Left cardiac atrium (tissue), 4 donors: ENCODE measurements around the gene LPP. TPM values are rescaled to one million over a fixed set of nuclear protein-coding genes. Genes with fewer than 3 reads are reported as not detected.

Experiments
- ATAC-seq, 2 donors: fragments of 200-7000 bp; cut with Tn5 transposase; one replicate each; pipeline ENCODE4 v1.9.1; 2020; ENCODE audit warnings: mild to moderate bottlenecking in 2 of 2, moderate library complexity in 2 of 2
- DNase-seq: peaks from one replicate; pipeline ENCODE4 v3.0.0-alpha.2; 2020
- intact Hi-C, 2 donors: fragments of 100-400 bp; cut with DNase I; formaldehyde crosslinking; loops; one replicate each; pipeline versions ENCODE4 v1.14.1 to v1.15.1; 2022 to 2023
- total RNA-seq, 2 donors: library from RNA; stranded (reverse); fragmentation: NEBNext Ultra II Directional; extraction: Animal tissue kit (Norgen Biotek cat#: 25700); gene quantifications; one replicate each; pipeline ENCODE4 v1.2.1, GENCODE V29; 2021
- donor health status: DM: no; HTN: yes; CAD: no.
- donor health status: DM: no; HTN: yes; CAD: no; lungs with severe emphysema.
- donor health status: DM: yes; HTN: yes; CAD: no.
- donor health status: Dilated cardiomyopathy.

The LPP gene
- total RNA-seq, 2 donors from 2014 or later, result 152 to 181 TPM

DNA sequence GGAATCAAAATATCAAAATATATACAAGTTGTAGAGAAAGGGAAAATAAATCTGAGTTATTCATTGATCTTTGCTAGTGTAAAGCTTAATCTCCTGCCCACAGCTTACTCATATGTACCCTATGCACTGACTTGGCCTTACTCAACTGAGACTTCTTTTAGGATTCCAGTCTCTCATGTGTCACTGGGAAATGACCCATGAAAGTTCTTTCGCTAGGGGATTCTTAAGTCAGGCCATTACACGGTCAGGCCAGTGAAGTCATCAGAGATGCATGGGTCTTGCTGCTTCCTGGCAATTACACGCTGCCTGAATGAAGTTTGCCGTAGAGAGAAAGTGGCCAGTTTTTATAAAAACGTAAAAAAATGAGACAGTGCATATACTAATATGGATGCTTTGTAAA lies 20.7 kb upstream of the LPP start:
- no peak for DNase-seq
- no peak for ATAC-seq
- intact Hi-C loops, result no loop called here

GRCh38 chr3:188133646-188134045 lies 20.3 kb upstream of the LPP start:
- intact Hi-C loops, result no loop called here
- DNase-seq (no peak), ATAC-seq (no peak)

GRCh38 chr3:188134079-188134478 lies 19.9 kb upstream of the LPP start:
- ATAC-seq (no peak), DNase-seq (no peak)
- intact Hi-C loops, result no loop called here

- no peak for ATAC-seq
- DNase-seq, result no peak
- intact Hi-C loops, result no loop called here
Observed at GRCh38 chr3:188134856-188135255, 19.1 kb upstream of the LPP start.

DNA sequence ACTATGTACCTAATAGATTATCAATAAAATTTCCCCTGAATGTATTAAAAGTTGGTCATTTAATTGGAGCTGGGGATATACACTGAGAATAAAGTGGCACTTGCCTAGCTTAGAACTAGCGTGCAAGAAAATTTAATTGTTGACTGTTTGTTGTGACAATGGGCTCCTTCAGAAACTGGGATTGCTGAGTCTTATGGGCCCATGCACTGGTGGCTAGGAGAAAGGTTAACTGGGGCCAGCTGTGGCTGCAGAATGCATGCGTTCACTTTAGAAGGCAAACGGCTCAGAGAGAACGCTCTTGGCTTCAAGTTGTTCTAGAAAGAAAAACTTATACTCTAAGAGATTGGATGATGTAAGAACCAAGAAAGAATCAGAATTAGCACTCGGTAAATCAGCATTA lies 18.7 kb upstream of the LPP start:
- no peak for ATAC-seq
- no peak for DNase-seq
- intact Hi-C loops, result no loop called here

GRCh38 chr3:188137051-188137450 lies 16.9 kb upstream of the LPP start:
- no peak for ATAC-seq
- no peak for DNase-seq
- intact Hi-C loops, result no loop called here

DNA sequence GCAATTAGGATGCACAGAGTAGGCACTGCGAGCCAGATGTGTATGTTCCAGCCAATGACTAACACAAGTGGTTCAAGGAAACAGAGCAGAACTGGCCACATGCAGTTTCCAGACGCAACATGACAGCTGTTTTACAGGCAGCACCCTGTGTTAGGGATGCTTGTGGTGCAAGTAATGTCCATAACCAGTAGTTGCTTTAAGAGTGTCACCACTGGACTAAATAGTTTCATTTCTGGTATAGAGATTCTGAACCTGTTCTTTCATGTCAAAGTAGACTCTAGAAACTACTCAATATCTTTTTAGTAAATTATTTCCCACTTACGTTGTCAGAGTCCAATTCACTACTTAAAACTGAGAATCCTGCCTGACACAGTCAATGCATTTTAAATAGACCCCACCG lies 14.5 kb upstream of the LPP start:
- ATAC-seq (no peak), DNase-seq (no peak)
- intact Hi-C loops, result no loop called here

DNA sequence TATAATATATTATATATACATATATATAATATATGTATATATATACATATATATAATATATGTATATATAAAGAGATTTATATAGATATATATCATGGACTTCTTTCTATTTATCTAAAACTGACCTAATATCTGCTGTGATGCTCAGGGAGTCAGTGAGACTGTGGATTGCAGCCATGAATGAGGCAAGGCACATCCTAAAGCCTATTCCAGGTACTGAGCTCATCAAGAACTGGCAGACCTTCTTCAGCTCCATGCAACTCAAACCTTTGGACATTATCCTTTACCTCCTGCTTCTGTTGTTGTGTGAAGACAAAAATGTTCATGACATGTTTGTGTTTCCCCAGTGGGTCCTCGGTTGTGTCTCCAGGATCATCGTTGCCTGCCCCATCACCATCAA lies 7.7 kb upstream of the LPP start:
- intact Hi-C loops, result no loop called here
- DNase-seq (no peak), ATAC-seq (no peak)

GRCh38 chr3:188147782-188148181 lies 6.2 kb upstream of the LPP start:
- intact Hi-C loops, result no loop called here
- ATAC-seq, result no peak
- DNase-seq, result no peak

DNA sequence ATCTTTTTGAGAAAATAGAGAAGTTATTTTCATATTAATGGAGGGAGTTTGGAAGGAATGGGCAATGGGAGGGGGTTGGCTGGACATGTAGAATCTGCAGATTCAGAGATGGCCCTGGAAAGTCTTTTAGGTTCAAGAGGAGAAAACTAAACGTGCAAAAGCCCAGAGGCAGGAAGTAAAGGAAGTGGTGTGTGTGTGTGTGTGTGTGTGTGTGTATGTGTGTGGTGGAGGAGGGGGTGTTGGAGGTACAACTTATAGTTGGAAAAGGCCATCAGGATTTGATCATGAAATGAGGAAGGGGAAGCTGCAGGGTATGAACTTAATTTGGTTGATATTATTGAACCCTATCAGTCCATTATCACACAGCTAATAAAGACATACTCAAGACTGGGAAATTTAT lies 5.6 kb upstream of the LPP start:
- intact Hi-C loops, result no loop called here
- ATAC-seq, result no peak
- DNase-seq, result no peak

DNA sequence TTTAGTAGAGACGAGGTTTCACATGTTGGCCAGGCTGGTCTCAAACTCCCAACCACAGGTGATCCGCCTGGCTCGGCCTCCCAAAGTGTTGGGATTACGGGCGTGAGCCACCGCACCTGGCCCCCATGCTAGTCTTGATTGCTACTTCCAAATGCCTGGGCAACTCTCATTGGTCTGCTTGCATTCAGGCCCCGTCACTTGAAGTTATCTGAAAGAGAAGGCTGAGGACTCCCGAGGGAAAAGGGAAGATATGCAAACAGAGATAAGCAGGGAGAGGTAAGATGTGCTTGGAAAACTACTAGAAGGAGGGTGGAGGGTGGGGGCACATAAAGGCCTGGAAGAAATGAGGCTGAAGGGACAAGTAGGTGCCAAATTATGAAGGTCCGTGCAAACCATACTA lies 4.4 kb upstream of the LPP start:
- ATAC-seq (no peak), DNase-seq (no peak)

GRCh38 chr3:188150982-188151381 lies 3.0 kb upstream of the LPP start:
- intact Hi-C loops, result loop anchor here (10.0 kb wide), 4 partner anchors 114 to 804 kb away; partner anchors contain the start of gene BCL6 (in 1 of the 2)
- DNase-seq (no peak), ATAC-seq (no peak)

More for the DNA sequence above, 4.4 kb upstream of the LPP start:
- intact Hi-C loops, result no loop called here

- no peak for ATAC-seq
- intact Hi-C loops, result loop anchor here (10.0 kb wide), 4 partner anchors 113 to 803 kb away; partner anchors contain the start of gene BCL6 (in 1 of the 2)
- no peak for DNase-seq
Observed at GRCh38 chr3:188151438-188151837, 2.5 kb upstream of the LPP start.

DNA sequence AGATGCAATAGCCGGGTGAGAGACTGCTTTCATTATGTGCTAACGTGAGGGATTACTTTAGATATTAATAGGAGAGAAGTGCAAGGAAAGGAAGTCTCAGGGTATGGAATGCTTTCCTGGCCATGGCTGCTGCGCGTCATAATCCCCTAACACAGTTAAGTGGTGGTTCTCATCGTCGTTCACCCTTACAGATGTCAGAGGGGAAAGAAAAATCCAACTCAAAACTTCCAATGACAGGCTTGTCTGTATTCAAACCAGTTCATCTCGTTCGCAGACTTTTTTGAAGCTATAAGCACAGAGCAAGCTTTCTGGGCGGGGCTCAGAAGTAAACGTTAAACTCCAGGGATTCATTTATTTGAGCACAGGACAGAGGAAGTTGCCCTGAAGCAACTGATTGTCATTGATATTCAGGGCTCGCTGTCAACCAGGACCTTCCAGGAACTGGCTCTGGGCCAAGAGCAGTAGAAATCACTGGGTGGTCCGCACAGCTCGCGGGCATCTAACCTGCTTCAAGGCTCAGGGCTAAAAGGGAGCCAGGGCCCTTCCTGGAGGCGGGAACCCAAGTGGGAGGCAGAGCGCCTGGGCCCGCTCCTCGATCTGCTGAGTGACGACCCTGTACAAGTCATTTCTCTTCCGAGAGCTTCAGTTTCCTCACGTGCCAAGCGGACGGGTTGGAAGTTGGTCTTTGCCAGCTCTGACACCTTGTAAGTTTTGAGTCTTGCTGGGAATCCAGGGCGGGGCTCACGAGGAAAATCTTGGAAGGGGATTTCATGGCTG lies 1.1 kb upstream of the LPP start:
- intact Hi-C loops, result loop anchor here (2.0 to 10.0 kb wide), 5 partner anchors 26 to 802 kb away; partner anchors contain the start of gene BCL6 (in 1 of the 2)
- ATAC-seq (peak; percentile 6 to 31), DNase-seq (peak; percentile 66)

DNA sequence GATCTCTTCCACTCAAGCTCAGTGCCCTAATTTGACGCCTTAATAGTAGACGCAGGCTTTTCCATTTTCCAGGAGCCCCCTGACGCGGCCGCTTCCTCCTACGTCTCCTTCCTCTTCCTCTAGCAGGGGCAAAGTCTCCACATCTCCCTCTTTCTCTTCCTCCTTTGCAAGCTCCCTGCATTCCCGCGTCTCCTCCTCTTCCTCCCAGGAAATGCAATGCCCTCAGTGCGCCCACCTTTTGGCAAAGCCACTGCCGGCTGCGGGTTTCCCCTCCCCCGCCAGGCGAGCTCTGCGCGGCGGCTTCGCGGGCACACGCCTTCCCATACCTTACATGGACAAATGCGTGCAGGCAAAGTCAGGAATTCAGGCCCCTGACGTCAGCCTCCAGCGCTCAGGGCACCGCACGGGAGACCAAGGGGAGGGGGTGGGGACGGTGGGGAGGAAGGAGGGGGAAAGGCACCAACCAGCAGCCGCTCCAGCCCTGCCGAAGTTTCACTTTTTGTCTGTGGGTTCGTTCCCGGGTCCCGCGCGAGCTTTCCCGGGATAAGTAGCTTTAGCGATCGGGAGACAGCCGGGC lies 432 bp upstream of the LPP start:
- peak; percentile 80 to 86 for ATAC-seq
- intact Hi-C loops, result loop anchor here (2.0 to 10.0 kb wide), 6 partner anchors 27 to 801 kb away; partner anchors contain the start of gene BCL6 (in 2 of the 2)

DNA sequence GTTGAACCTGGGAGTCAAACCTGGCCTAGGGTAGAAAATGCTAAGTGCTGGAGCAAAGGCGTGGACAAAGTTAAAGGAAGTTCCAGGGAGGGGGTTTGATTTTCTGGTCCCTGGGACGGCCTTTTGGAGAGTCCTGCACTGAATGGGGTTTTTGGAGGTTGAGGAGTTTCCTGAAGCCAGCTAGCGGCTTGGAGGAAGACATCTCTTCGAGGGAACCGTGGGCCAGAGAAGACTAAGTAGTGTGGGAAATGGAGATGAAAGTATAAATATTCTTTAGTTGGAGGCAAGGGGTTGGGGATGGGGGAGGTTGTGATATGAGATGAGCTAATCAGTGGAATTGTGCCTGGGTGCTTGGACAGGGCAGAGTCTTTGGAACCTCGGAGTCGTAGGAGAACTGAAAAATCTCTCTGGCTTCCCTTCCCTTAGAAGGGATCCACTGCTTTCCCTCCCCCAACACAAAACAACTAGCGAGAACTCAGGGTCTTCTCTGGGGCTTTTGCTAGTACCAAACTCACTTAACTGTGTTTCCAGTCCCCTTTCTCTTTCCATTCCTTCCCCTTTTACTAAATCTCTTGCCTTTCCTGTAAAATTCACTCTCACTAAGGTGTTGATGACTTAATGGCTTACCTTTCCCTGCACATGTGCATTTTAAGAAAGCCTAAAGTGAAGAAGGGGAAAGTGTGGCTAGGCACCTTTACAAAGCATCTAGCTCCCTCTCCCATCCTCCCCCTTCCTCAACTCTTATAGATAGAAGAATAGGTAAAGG lies 1.0 kb downstream of the LPP start:
- intact Hi-C loops, result loop anchor here (2.0 to 10.0 kb wide), 5 partner anchors 110 to 800 kb away; partner anchors contain the start of gene BCL6 (in 2 of the 2)
- no peak for DNase-seq
- no peak for ATAC-seq

More for the DNA sequence above, 432 bp upstream of the LPP start:
- peak; percentile 85 for DNase-seq

DNA sequence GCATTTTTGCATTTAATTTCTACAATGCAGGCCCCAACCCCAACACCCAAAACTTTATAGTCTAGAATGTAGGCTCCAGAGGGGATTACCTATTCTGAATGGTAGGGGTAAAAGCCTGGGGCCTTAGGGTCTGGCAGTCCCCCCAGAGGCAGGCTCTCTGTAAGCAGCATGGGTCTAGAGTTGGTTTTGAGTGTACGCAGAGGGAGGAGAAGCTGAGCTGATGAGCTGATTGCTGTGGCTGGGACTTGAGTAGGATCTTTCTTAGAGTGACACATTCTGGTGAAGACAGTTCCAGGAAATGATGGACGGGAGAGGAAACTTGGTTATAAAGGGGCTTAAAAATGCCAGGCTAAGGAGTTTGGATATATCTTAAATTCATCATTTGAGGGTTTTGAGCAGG lies 2.1 kb downstream of the LPP start:
- DNase-seq (no peak), ATAC-seq (no peak)
- intact Hi-C loops, result loop anchor here (10.0 kb wide), 4 partner anchors 109 to 799 kb away; partner anchors contain the start of gene BCL6 (in 1 of the 2)

DNA sequence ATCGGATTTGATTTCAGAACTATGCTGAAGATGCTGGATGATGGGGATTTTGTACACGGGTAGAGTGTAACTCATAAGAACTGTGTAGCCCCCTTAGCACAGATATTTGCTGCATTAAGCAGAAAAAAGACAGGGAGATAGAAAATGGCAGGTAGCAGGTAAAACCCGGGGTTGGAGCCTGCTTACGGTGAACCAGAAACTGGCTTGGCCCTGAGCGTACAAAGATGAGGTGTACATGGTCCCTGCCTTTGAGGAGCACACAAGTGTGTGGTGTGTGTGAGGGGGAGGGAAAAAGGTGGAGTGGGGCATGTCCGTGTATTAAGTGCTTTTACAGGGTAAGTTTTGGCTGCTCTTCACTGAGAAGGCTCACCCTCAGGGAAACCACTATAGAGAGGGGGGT lies 3.5 kb downstream of the LPP start:
- intact Hi-C loops, result loop anchor here (10.0 kb wide), 4 partner anchors 107 to 797 kb away; partner anchors contain the start of gene BCL6 (in 1 of the 2)
- DNase-seq (no peak), ATAC-seq (no peak)

GRCh38 chr3:188157971-188158370 lies 4.0 kb downstream of the LPP start:
- intact Hi-C loops, result loop anchor here (10.0 kb wide), 4 partner anchors 107 to 797 kb away; partner anchors contain the start of gene BCL6 (in 1 of the 2)
- DNase-seq (no peak), ATAC-seq (no peak)
